Measurements from ENCODE around the gene ARHGAP22.

The ARHGAP22 gene

GRCh38 chr10:48609441-48609840, 4.6 kb upstream of the ARHGAP22 start:
- Histone ChIP-seq H3K9ac (no peak overlapping the region; a peak in 1 of 22 replicates), H3K9me3 (replicated peaks in 1 of 11) (peaks cover 0 to 12% (median 5%) of the 10 kb centered on the region in 11 experiments; a peak in 6 of 22 replicates), H4K20me1 (no peaks in the 10 kb centered on the region), H3K4me3 (no peak overlapping the region), H3K4me2 (peak overlapping the region in 7 of 11 experiments; percentile 81 to 96 (median 91); a peak in 12 of 22 replicates), H3K36me3 (0 out of 22 replicates have a peak, but pooled peaks cover 0 to 3% (median 0%) of the 10 kb centered on the region in 11 experiments), H3K27ac (peak overlapping the region in 6 of 11 experiments; percentile 12 to 92 (median 37); a peak in 9 of 22 replicates), H3K4me1 (peaks cover 21 to 99% (median 81%) of the 10 kb centered on the region in 10 experiments), H3K27me3 (peaks cover 0 to 16% (median 0%) of the 10 kb centered on the region in 11 experiments; a peak in 8 of 22 replicates)
- TF ChIP-seq Cebpa-rat (IDR thresholded peaks at IDR 0.05), result no peak

DNA sequence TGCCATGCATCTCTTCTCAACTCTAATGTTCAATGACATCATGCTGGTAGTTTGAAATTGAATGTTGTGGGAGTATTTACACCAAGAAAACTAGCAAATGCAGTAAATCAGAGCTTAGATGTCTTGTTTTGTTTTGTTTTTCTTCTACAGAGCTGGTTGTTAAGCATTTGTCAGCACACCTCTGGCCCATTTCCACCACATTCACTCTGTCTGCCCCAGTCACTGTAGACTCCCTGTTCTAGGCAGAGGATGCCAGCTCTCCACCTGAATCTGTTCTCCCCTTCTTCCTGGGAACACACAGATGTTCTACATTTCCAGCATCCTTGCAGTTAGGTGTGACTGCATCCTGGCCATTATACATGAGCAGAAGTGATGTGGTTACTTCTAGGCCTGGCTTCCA, 4.1 kb upstream of the ARHGAP22 start:
- H3K4me2 ChIP-seq, result peak overlapping the region in 7 of 11 experiments; percentile 81 to 96 (median 91); a peak in 13 of 22 replicates
- TF ChIP-seq Cebpa-rat (IDR thresholded peaks at IDR 0.05), result no peak
- no peaks in the 10 kb centered on the region for H4K20me1 ChIP-seq
- H3K4me1 ChIP-seq, result peaks cover 21 to 99% (median 86%) of the 10 kb centered on the region in 10 experiments
- no peak overlapping the region for H3K9ac ChIP-seq
- H3K36me3 ChIP-seq, result 0 out of 22 replicates have a peak, but pooled peaks cover 0 to 3% (median 0%) of the 10 kb centered on the region in 11 experiments
- peaks cover 0 to 7% (median 2%) of the 10 kb centered on the region in 11 experiments; a peak in 6 of 22 replicates for H3K9me3 ChIP-seq (replicated peaks in 1 of 11)
- H3K4me3 ChIP-seq, result no peak overlapping the region
- H3K27me3 ChIP-seq, result peaks cover 0 to 17% (median 0%) of the 10 kb centered on the region in 11 experiments; a peak in 8 of 22 replicates
- peak overlapping the region in 5 of 11 experiments; percentile 18 to 92 (median 47); a peak in 10 of 22 replicates for H3K27ac ChIP-seq

- 0 out of 22 replicates have a peak, but pooled peaks cover 0 to under 1% (median 0%) of the 10 kb centered on the region in 11 experiments for H3K9me3 ChIP-seq (replicated peaks in 1 of 11)
- peak overlapping the region; percentile 69 to 93 (median 91) for H3K27ac ChIP-seq
- peak overlapping the region in 10 of 11 experiments; percentile 70 to 96 (median 90); a peak in 20 of 22 replicates for H3K4me2 ChIP-seq
- peaks cover 0 to 17% (median 0%) of the 10 kb centered on the region in 11 experiments; a peak in 8 of 22 replicates for H3K27me3 ChIP-seq
- H3K4me1 ChIP-seq, result peaks cover 21 to 99% (median 90%) of the 10 kb centered on the region in 10 experiments
- peak overlapping the region in 8 of 11 experiments; percentile 64 to 82 (median 79); a peak in 13 of 22 replicates for H3K9ac ChIP-seq
- no peak overlapping the region for H3K4me3 ChIP-seq
- TF ChIP-seq Cebpa-rat (IDR thresholded peaks at IDR 0.05), result no peak
- no peaks in the 10 kb centered on the region for H3K36me3 ChIP-seq
- no peaks in the 10 kb centered on the region for H4K20me1 ChIP-seq
These were observed 3.4 kb upstream of the ARHGAP22 start for GRCh38 chr10:48608279-48608681.

DNA sequence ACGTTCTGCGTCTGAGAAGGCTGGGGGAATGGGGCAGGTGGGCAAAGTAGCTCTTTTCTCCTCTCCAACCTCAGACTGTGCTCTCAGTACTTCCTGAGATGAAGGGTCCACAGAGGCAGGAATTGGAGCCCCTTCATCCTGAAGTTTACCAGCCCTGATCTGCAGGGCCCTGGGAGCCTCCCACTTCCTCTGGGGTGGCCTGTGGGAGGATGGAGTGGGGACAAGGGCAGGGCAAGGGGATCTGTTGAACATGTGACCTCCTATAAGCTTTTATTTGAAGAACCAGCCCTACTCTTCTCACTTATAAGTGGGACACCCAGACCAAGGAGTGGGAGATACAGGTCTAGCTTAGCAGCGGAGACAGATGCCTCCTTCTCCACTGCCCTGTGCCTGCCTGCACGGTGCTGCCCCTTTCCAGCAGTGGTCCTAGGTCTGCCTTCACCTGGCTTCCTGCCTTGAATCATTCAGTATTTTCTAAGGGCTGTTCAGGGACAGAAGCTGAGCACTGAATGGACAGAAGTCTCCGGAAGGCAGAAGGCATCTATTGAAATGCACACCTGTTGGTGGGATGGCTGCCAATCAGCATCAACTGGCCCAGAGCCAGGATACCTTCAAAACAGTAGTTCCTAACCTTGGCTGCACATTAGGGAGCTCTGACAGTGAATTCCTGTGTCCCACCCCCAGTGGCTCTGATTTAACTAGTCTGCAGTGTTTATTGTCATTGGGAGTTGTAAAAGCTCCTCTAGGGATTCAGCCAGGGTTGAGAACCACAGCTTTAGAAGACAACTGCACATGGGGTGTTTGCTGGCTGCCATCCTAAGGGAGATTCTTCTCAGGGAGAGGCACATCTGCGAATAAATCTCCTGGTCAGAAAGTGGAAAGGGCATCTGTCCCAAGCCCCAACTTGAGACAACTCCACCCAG, 2.7 kb upstream of the ARHGAP22 start:
- peak overlapping the region; percentile 69 to 93 (median 91) for H3K27ac ChIP-seq
- no peaks in the 10 kb centered on the region for H3K36me3 ChIP-seq
- peak overlapping the region; percentile 41 to 82 (median 77) for H3K9ac ChIP-seq
- H3K4me3 ChIP-seq, result peak overlapping the region in 6 of 10 experiments; percentile 12 to 34 (median 20); a peak in 9 of 20 replicates
- H3K4me1 ChIP-seq, result peaks cover 21 to 97% (median 83%) of the 10 kb centered on the region in 10 experiments
- TF ChIP-seq Cebpa-rat (IDR thresholded peaks at IDR 0.05), result no peak
- H3K9me3 ChIP-seq (replicated peaks in 1 of 11), result no peaks in the 10 kb centered on the region
- H3K27me3 ChIP-seq, result peaks cover 0 to 17% (median 0%) of the 10 kb centered on the region in 11 experiments; a peak in 8 of 22 replicates
- peak overlapping the region; percentile 39 to 96 (median 90) for H3K4me2 ChIP-seq
- no peaks in the 10 kb centered on the region for H4K20me1 ChIP-seq

DNA sequence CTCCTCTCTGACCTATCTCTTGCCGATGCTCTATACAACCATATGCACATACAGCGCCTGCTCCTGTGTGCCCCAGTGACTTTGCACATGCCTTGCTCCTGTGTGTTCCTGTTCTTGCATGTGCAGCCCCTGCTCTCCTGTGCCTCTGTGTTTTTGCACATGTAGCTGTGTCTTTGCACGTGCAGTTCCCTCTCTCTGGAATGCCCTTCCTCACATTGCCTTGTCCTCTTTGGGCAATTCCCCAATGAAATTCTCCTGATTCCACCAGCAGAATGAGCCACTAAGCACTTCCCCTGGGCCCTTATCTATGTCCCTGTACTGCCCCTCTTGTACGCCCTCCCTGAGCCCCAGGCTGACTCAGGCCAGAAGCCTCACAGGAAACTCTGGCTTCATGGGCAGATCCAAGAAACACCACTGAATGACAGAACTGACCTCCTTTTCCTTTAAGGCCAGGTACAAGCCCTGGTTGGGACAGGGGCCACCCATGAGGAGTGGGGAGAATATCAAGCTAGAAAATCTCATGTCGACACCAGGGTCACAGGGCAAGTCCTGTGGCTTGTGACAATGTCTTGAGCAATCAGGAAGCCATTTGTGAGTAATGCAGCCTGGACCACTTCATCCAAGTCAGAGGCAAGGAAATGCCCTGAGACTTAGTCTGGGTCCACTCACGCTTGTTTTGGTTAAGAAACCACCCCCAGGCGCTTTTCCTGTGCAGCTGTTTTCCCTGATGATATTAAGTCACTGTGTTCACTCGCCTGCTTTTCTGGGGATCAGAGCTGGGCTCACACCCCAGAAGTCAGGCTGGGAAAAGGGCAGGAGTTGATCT, 1.9 kb upstream of the ARHGAP22 start:
- H3K9ac ChIP-seq, result peak overlapping the region; percentile 41 to 82 (median 77)
- peak; percentile 67 to 96 (median 92); a peak in 18 of 22 replicates for TF ChIP-seq Cebpa-rat (IDR thresholded peaks at IDR 0.05)
- peak overlapping the region; percentile 39 to 96 (median 90) for H3K4me2 ChIP-seq
- H3K4me3 ChIP-seq, result peak overlapping the region in 6 of 10 experiments; percentile 12 to 34 (median 20); a peak in 7 of 20 replicates
- no peaks in the 10 kb centered on the region for H3K36me3 ChIP-seq
- H4K20me1 ChIP-seq, result no peaks in the 10 kb centered on the region
- peaks cover 0 to 17% (median 0%) of the 10 kb centered on the region in 11 experiments; a peak in 8 of 22 replicates for H3K27me3 ChIP-seq
- H3K27ac ChIP-seq, result peak overlapping the region; percentile 69 to 93 (median 91)
- peaks cover 21 to 91% (median 76%) of the 10 kb centered on the region in 10 experiments for H3K4me1 ChIP-seq
- no peaks in the 10 kb centered on the region for H3K9me3 ChIP-seq (replicated peaks in 1 of 11)

- H3K9me3 ChIP-seq (replicated peaks in 1 of 11), result no peaks in the 10 kb centered on the region
- H3K27me3 ChIP-seq, result peaks cover 0 to 17% (median 0%) of the 10 kb centered on the region in 11 experiments; a peak in 8 of 22 replicates
- peak overlapping the region; percentile 39 to 96 (median 90); a peak in 21 of 22 replicates for H3K4me2 ChIP-seq
- peak overlapping the region in 1 of 10 experiments; percentile 10; a peak in 1 of 20 replicates for H3K4me3 ChIP-seq
- H4K20me1 ChIP-seq, result no peaks in the 10 kb centered on the region
- peak overlapping the region; percentile 29 to 93 (median 91) for H3K27ac ChIP-seq
- H3K4me1 ChIP-seq, result peaks cover 21 to 86% (median 70%) of the 10 kb centered on the region in 10 experiments
- no peaks in the 10 kb centered on the region for H3K36me3 ChIP-seq
- H3K9ac ChIP-seq, result peak overlapping the region in 10 of 11 experiments; percentile 1 to 82 (median 78); a peak in 17 of 22 replicates
- no peak for TF ChIP-seq Cebpa-rat (IDR thresholded peaks at IDR 0.05)
These were observed 1.1 kb upstream of the ARHGAP22 start for GRCh38 chr10:48605786-48606529.
